Left lung (tissue), 10 donors: Measurements from ENCODE around the gene LRRC41. TPM values are rescaled to one million over a fixed set of nuclear protein-coding genes. Genes with fewer than 3 reads are reported as not detected.

Experiments used
- ATAC-seq: fragments of 200-7000 bp; cut with Tn5 transposase; one replicate; pipeline ENCODE4 v1.9.1; 2020; ENCODE audit warnings: moderate library complexity
- DNase-seq, 4 donors: peaks; one replicate each; pipeline ENCODE4 v3.0.0-alpha.2; 2013 to 2020
- H3K27ac ChIP-seq, 2 donors: fragments of 200-600 bp; sonication (generic) in 1 of 2; one replicate each; pipeline versions ENCODE4 v1.5.0 to v1.8.0; 2020 to 2021
- H3K27me3 ChIP-seq, 2 donors: fragments of 200-600 bp; sonication (generic) in 1 of 2; one replicate each; pipeline versions ENCODE4 v1.5.0 to v1.8.0; 2020 to 2021
- H3K36me3 ChIP-seq, 2 donors: fragments of 200-600 bp; sonication (generic) in 1 of 2; one replicate each; pipeline versions ENCODE4 v1.5.0 to v1.8.0; 2020 to 2021
- H3K4me1 ChIP-seq, 2 donors: fragments of 200-600 bp; one replicate each; pipeline ENCODE4 v1.8.0; 2021
- H3K4me3 ChIP-seq, 2 donors: fragments of 200-600 bp; sonication (generic) in 1 of 2; one replicate each; pipeline versions ENCODE4 v1.5.0 to v1.8.0; 2020 to 2021; ENCODE audit warnings: mild to moderate bottlenecking in 1 of 2
- H3K9me3 ChIP-seq, 2 donors: fragments of 200-600 bp; sonication (generic) in 1 of 2; one replicate each; pipeline versions ENCODE4 v1.5.0 to v1.8.0; 2020 to 2021
- intact Hi-C, 2 donors: fragments of 100-400 bp; cut with DNase I; formaldehyde crosslinking; loops; one replicate each; pipeline versions ENCODE4 v1.11.2 to v1.14.2; 2022
- polyA plus RNA-seq, 6 donors: library from polyadenylated mRNA; unstranded; fragments of 120-200 nt; gene quantifications; one replicate each; pipeline ENCODE4 v1.2.1, GENCODE V29; 2013; ENCODE audit not compliant: insufficient read length in 6 of 6
- total RNA-seq, 2 donors: library from RNA; stranded (reverse); fragmentation: NEBNext Ultra II Directional; extraction: Animal tissue kit (Norgen Biotek cat#: 25700); gene quantifications; one replicate each; pipeline ENCODE4 v1.2.1, GENCODE V29; 2021
- TF ChIP-seq, protein P1 (sequence below), 2 donors: fragments of 200-600 bp; sonication (generic) in 1 of 2; IDR thresholded peaks; one replicate each; pipeline versions ENCODE4 v1.5.0 to v1.8.0; 2021; ENCODE audit warnings: antibody characterized with exemption in 2 of 2
- donor health status: DM: no; HTN: yes; CAD: no.
- donor health status: DM: no; HTN: no; CAD: no.

Gene LRRC41
- total and polyA plus RNA-seq, 8 donors: 54.6 to 88.8 (median 78.0) TPM

DNA sequence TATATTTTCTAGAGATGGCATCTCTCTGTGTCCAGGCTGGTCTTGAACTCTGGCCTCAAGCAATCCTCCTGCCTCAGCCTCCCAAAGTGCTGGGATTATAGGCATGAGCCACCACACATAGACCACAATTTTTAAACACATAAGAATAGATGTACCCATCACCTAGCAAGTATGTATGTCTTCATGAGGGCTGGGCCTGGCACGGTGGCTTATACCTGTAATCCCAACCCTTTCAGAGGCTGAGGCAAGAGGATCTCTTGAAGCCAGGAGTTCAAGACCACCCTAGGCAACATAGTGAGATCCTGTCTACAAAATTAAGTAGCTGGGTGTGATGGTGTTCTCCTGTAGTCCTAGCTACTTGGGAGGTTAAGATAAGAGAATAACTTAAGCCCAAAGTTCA lies 13.9 kb upstream of the LRRC41 start:
- TF ChIP-seq, protein P1, sequence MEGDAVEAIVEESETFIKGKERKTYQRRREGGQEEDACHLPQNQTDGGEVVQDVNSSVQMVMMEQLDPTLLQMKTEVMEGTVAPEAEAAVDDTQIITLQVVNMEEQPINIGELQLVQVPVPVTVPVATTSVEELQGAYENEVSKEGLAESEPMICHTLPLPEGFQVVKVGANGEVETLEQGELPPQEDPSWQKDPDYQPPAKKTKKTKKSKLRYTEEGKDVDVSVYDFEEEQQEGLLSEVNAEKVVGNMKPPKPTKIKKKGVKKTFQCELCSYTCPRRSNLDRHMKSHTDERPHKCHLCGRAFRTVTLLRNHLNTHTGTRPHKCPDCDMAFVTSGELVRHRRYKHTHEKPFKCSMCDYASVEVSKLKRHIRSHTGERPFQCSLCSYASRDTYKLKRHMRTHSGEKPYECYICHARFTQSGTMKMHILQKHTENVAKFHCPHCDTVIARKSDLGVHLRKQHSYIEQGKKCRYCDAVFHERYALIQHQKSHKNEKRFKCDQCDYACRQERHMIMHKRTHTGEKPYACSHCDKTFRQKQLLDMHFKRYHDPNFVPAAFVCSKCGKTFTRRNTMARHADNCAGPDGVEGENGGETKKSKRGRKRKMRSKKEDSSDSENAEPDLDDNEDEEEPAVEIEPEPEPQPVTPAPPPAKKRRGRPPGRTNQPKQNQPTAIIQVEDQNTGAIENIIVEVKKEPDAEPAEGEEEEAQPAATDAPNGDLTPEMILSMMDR (IDR thresholded peaks at IDR 0.05): no peak
- Histone ChIP-seq H3K4me1 (no peaks in the 10 kb centered on the region), H3K27me3 (no peaks in the 10 kb centered on the region), H3K9me3 (no peaks in the 10 kb centered on the region), H3K36me3 (peaks cover 0 to 58% of the 10 kb centered on the region in 2 donors), H3K4me3 (no peak overlapping the region), H3K27ac (no peak overlapping the region)
- DNase-seq (no peak), ATAC-seq (no peak)
- intact Hi-C loops: no loop called here

DNA sequence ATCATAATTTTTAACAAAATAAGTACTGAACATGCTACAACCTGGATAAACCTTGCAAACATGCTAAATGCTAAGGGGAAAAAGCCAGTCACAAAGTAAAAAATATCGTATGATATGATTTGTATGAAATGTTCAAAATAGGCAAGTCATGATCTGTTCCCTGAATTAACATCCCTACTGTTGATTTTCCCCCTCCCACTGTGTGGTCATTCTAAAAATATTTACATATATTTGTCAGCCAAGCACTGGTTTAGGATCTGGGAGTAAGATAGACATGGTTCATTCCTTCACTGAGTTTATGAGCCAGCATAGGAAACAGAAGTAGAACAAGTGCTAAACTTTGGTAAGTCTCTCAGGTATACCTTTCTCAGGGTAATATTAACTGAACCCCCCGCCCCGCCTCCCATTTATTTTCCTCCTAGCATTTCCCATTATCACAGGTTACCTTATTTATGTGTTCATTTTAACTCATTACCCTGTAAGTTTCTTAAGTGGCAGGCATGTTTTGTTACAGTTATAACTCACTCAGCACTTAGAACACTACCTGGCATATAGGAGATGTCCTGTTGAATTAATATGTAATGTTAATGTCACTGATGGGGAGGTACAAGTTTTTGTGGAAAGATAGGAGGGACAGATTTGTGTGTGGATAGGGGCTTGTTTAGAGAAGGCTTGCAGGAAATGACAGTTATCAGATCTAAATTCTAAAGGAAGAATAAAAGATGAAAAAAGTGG lies 12.4 kb upstream of the LRRC41 start:
- peaks cover 0 to 73% of the 10 kb centered on the region in 2 donors for H3K36me3 ChIP-seq
- H3K27me3 ChIP-seq: no peaks in the 10 kb centered on the region
- H3K4me1 ChIP-seq: no peaks in the 10 kb centered on the region
- intact Hi-C loops: no loop called here
- H3K9me3 ChIP-seq: no peaks in the 10 kb centered on the region
- ATAC-seq: no peak
- no peak overlapping the region for H3K4me3 ChIP-seq
- TF ChIP-seq, protein P1 (IDR thresholded peaks at IDR 0.05): no peak
- DNase-seq: no peak
- no peak overlapping the region for H3K27ac ChIP-seq

DNA sequence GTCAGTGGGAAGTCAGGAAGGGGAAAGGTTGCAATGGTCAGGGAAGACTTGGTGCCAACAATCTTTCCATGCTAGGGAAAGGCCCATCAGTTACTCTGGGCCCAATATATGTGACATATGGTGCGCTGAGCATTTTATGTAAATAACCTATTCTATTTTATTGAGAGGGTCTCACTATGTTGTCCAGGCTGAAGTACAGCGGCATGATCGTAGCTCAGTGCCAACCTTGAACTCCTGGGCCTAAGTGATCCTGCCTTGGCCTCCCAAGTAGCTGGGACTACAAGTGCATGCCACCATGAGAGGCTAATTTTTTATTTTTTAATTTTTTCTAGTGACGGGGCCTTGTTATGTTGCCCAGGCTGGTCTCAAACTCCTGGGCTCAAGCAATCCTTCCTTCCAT lies 6.9 kb upstream of the LRRC41 start:
- TF ChIP-seq, protein P1 (IDR thresholded peaks at IDR 0.05): no peak
- peaks cover 0 to 70% of the 10 kb centered on the region in 2 donors for H3K36me3 ChIP-seq
- no peak for DNase-seq

DNA sequence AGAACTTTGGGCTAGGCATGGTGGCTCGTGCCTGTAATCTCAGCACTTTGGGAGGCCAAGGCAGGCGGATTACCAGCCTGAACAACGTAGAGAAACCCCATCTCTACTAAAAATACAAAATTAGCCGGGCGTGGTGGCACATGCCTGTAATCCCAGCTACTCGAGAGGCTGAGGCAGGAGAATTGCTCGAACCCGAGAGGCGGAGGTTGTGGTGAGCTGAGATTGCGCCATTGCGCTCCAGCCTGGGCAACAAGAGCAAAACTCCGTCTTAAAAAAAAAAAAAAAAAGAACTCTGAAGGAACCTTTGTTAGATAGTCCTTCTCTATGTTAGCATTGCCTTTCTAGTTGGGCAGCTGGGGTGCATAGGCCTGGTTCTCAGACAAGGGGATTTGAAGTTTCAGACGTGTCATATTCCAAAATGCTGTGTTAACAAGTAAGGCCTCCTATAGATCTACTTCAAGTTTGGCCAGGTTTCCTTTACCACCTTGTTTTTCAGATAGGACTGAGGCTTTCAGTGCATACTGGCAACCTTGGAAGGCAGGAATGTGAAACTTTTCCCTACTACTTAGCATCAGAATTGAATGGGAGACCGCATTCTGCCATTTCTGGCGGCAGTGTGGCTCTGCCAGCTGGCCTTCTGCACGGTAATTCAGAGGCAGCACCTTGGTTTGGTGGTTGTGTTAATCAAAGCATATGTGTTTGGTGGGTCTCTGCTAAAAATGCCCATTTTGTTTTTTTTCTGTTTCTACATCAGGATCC lies 6.2 kb upstream of the LRRC41 start:
- Histone ChIP-seq H3K36me3 (peaks cover 0 to 64% of the 10 kb centered on the region in 2 donors), H3K27ac (peak overlapping the region in 1 of 2 donors; percentile 8), H3K4me1 (peaks cover 4 to 52% of the 10 kb centered on the region in 2 donors), H3K4me3 (no peak overlapping the region), H3K27me3 (no peaks in the 10 kb centered on the region), H3K9me3 (no peaks in the 10 kb centered on the region)
- intact Hi-C loops: no loop called here
- ATAC-seq: no peak
- TF ChIP-seq, protein P1 (IDR thresholded peaks at IDR 0.05): no peak
- no peak for DNase-seq

More for the DNA sequence above, 6.9 kb upstream of the LRRC41 start:
- Histone ChIP-seq H3K4me1 (peaks cover 0 to 44% of the 10 kb centered on the region in 2 donors), H3K9me3 (no peaks in the 10 kb centered on the region), H3K27ac (no peak overlapping the region), H3K4me3 (no peak overlapping the region), H3K27me3 (no peaks in the 10 kb centered on the region)
- ATAC-seq: no peak
- intact Hi-C loops: no loop called here

DNA sequence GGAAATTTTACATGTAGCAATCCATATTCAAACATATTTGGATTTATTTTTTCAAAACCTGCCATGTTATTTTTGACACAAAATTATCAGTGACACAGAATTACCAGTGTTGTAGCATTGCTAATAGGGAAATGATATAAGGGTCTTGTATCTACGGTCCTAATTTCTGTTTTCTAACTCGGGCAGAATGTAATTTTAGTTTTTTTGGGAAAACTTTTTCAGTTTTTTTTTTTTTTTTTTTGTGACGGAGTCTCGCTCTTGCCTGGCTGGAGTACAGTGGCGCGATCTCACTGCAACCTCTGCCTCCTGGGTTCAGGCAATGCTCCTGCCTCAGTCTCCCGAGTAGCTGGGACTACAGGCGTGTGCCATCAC lies 2.7 kb upstream of the LRRC41 start:
- Histone ChIP-seq H3K9me3 (no peaks in the 10 kb centered on the region), H3K27me3 (no peaks in the 10 kb centered on the region), H3K4me1 (peaks cover 12 to 66% of the 10 kb centered on the region in 2 donors), H3K36me3 (peaks cover 0 to 29% of the 10 kb centered on the region in 2 donors), H3K4me3 (no peak overlapping the region), H3K27ac (no peak overlapping the region)
- ATAC-seq (no peak), DNase-seq (no peak)
- intact Hi-C loops: no loop called here
- TF ChIP-seq, protein P1 (IDR thresholded peaks at IDR 0.05): no peak
